ENCODE measurements around the gene TMEM44.
A peak's percentile ranks its signal among the peaks of the same experiment; 100 is the strongest.

TMEM44 gene

GRCh38 chr3:194633349-194634004 is at the start of gene TMEM44:
TSS of gene TMEM44 (minus strand) at chr3:194633419. CDS start at chr3:194633215, 204 bp downstream.
- peak; percentile 41 for DNase-seq (ENCODE audit: low read depth)

- peak; percentile 37 for DNase-seq (ENCODE audit: low read depth)
Observed at GRCh38 chr3:194682694-194683310, 49.6 kb upstream of the TMEM44 start.

- DNase-seq (ENCODE audit: low read depth), result no peak
Observed at GRCh38 chr3:194682189-194682693, 49.0 kb upstream of the TMEM44 start.

GRCh38 chr3:194680888-194681615 is 47.8 kb upstream of the TMEM44 start:
- no peak for DNase-seq (ENCODE audit: low read depth)

- DNase-seq (ENCODE audit: low read depth), result no peak
Observed at GRCh38 chr3:194676471-194676870, 43.3 kb upstream of the TMEM44 start.

GRCh38 chr3:194675680-194676079 is 42.5 kb upstream of the TMEM44 start:
- DNase-seq (ENCODE audit: low read depth), result no peak

- DNase-seq (ENCODE audit: low read depth), result peak; percentile 19
Observed at GRCh38 chr3:194675081-194675640, 41.9 kb upstream of the TMEM44 start.

- no peak for DNase-seq (ENCODE audit: low read depth)
Observed at GRCh38 chr3:194673761-194674160, 40.5 kb upstream of the TMEM44 start.

- no peak for DNase-seq (ENCODE audit: low read depth)
Observed at GRCh38 chr3:194672876-194673275, 39.7 kb upstream of the TMEM44 start.

- peak; percentile 78 for DNase-seq (ENCODE audit: low read depth)
Observed at GRCh38 chr3:194671900-194672808, 38.9 kb upstream of the TMEM44 start, which contains the start of gene LSG1. TSS of gene LSG1 (minus strand) at chr3:194672191. CDS start at chr3:194672162, 29 bp downstream.

GRCh38 chr3:194671511-194671899 is 38.3 kb upstream of the TMEM44 start:
- DNase-seq (ENCODE audit: low read depth), result no peak

- no peak for DNase-seq (ENCODE audit: low read depth)
Observed at GRCh38 chr3:194667363-194667762, 34.1 kb upstream of the TMEM44 start.

- no peak for DNase-seq (ENCODE audit: low read depth)
Observed at GRCh38 chr3:194664857-194665256, 31.6 kb upstream of the TMEM44 start.

GRCh38 chr3:194661946-194662345 is 28.7 kb upstream of the TMEM44 start:
- DNase-seq (ENCODE audit: low read depth), result no peak

GRCh38 chr3:194661374-194661773 is 28.2 kb upstream of the TMEM44 start:
- DNase-seq (ENCODE audit: low read depth), result no peak

- DNase-seq (ENCODE audit: low read depth), result no peak
Observed at GRCh38 chr3:194659778-194660177, 26.6 kb upstream of the TMEM44 start.

- DNase-seq (ENCODE audit: low read depth), result no peak
Observed at GRCh38 chr3:194658477-194659242, 25.4 kb upstream of the TMEM44 start.

GRCh38 chr3:194657439-194657838 is 24.2 kb upstream of the TMEM44 start:
- DNase-seq (ENCODE audit: low read depth), result no peak

- no peak for DNase-seq (ENCODE audit: low read depth)
Observed at GRCh38 chr3:194654443-194654842, 21.2 kb upstream of the TMEM44 start.

- DNase-seq (ENCODE audit: low read depth), result no peak
Observed at GRCh38 chr3:194647747-194648146, 14.5 kb upstream of the TMEM44 start.

GRCh38 chr3:194642769-194643168 is 9.6 kb upstream of the TMEM44 start:
- DNase-seq (ENCODE audit: low read depth), result no peak

All from stimulated activated CD8-positive, alpha-beta memory T cell treated with anti-CD3 and anti-CD28 coated beads, Interleukin-12 subunit alpha, Interleukin-12 subunit beta, amount 100 ng/mL, for 4 hours (primary cell).